H1 (cell line): ENCODE results near the gene TLR5. TPM values are rescaled to one million over a fixed set of nuclear protein-coding genes. Genes with fewer than 3 reads are reported as not detected.

Experiments used
- CTCF ChIA-PET: fragments of 300-600 bp; sonication (Branson Sonifier 250); formaldehyde crosslinking; loops from one replicate; lab custom pipeline; 2021; ENCODE audit not compliant: partially characterized antibody; lab: Charles Lee
- POLR2A ChIA-PET: fragments of 300-600 bp; sonication (Branson Sonifier 250); formaldehyde crosslinking; loops from one replicate; lab custom pipeline; 2021; ENCODE audit warnings: inconsistent platforms; ENCODE audit not compliant: partially characterized antibody; lab: Charles Lee
- DNase-seq, 2 experiments: peaks; one replicate each; pipeline versions ENCODE4 v3.0.0 to v3.0.0-alpha.2; 2010 to 2022; ENCODE audit warnings: low spot score in 2 of 2, low read depth in 1 of 2, mixed read lengths in 1 of 2
- FAIRE-seq: peaks from 2 replicates; lab custom pipeline; 2011; peaks lifted over from hg19 to GRCh38; lab: Jason Lieb, UNC
- H2AFZ ChIP-seq: 2 replicates; pipeline ENCODE4 v1.8.1; 2012; ENCODE audit warnings: low read length, inconsistent platforms
- H2AK5ac ChIP-seq: 2 replicates; pipeline ENCODE4 v1.6.1; 2013; ENCODE audit warnings: low read depth, low read length
- H2BK120ac ChIP-seq: replicated peaks from 2 replicates; pipeline ENCODE3; 2013; ENCODE audit warnings: low read depth, low read length, inconsistent platforms
- H2BK12ac ChIP-seq: 2 replicates; pipeline ENCODE4 v1.6.1; 2013; ENCODE audit warnings: low read depth, low read length
- H2BK15ac ChIP-seq: 2 replicates; pipeline ENCODE4 v1.6.1; 2013; ENCODE audit warnings: low read length
- H2BK20ac ChIP-seq: 2 replicates; pipeline ENCODE4 v1.6.1; 2013; ENCODE audit warnings: low read length
- H2BK5ac ChIP-seq: 2 replicates; pipeline ENCODE4 v1.6.1; 2013; ENCODE audit warnings: low read depth, low read length
- H3K14ac ChIP-seq: 2 replicates; pipeline ENCODE4 v1.6.1; 2013; ENCODE audit warnings: inconsistent platforms; ENCODE audit not compliant: insufficient read length
- H3K18ac ChIP-seq: 2 replicates; pipeline ENCODE4 v1.6.1; 2013; ENCODE audit warnings: low read length; ENCODE audit errors: extremely low read depth
- H3K23ac ChIP-seq: 2 replicates; pipeline ENCODE4 v1.6.1; 2013; ENCODE audit warnings: inconsistent platforms; ENCODE audit not compliant: insufficient read length
- H3K23me2 ChIP-seq: 2 replicates; pipeline ENCODE4 v1.6.1; 2013; ENCODE audit warnings: low read depth, low read length
- H3K27ac ChIP-seq: 2 replicates; pipeline ENCODE4 v1.6.1; 2011; ENCODE audit warnings: low read depth, low read length, inconsistent platforms
- H3K27me3 ChIP-seq, 4 experiments: replicated peaks in 1 of 4; 1 replicate in 1 of 4; 2 replicates in 3 of 4; pipeline versions ENCODE4 v1.6.1 to v1.8.1; 2011 to 2013; ENCODE audit warnings: low read length in 3 of 4, mild to moderate bottlenecking in 3 of 4, inconsistent platforms in 2 of 4, mixed read lengths in 2 of 4, moderate library complexity in 1 of 4; ENCODE audit not compliant: control insufficient read depth in 3 of 4, insufficient read depth in 3 of 4; ENCODE audit errors: extremely low read depth in 1 of 4
- H3K36me3 ChIP-seq, 4 experiments: 2 replicates each; pipeline versions ENCODE4 v1.6.1 to v1.8.1; 2011 to 2013; ENCODE audit warnings: mild to moderate bottlenecking in 4 of 4, low read length in 3 of 4, moderate library complexity in 2 of 4, control low read depth in 1 of 4, inconsistent platforms in 1 of 4; ENCODE audit not compliant: insufficient read depth in 4 of 4, control insufficient read depth in 2 of 4
- H3K4ac ChIP-seq: replicated peaks from 2 replicates; pipeline ENCODE3; 2013; ENCODE audit warnings: low read length, low read depth, mixed read lengths, inconsistent platforms; ENCODE audit not compliant: insufficient read length
- H3K4me1 ChIP-seq, 4 experiments: replicated peaks in 1 of 4; 1 replicate in 1 of 4; 2 replicates in 3 of 4; pipeline versions ENCODE4 v1.6.1 to v1.8.1; 2011 to 2013; ENCODE audit warnings: low read length in 3 of 4, inconsistent platforms in 2 of 4, mixed read lengths in 1 of 4; ENCODE audit not compliant: insufficient read depth in 4 of 4, control insufficient read depth in 3 of 4
- H3K4me2 ChIP-seq, 2 experiments: 2 replicates each; pipeline versions ENCODE4 v1.6.1 to v1.8.1; 2011 to 2013; ENCODE audit warnings: low read depth in 2 of 2, low read length in 2 of 2, control low read depth in 1 of 2, inconsistent platforms in 1 of 2, mild to moderate bottlenecking in 1 of 2; ENCODE audit not compliant: insufficient read depth in 1 of 2
- H3K4me3 ChIP-seq, 4 experiments: fragments of 200-600, 300-600 bp in 1 of 4; sonication (generic), shearing (Covaris generic), sonication (Bioruptor Twin) in 1 of 4; 2 replicates each; pipeline versions ENCODE4 v1.5.1 to v1.8.1; 2011 to 2016; ENCODE audit warnings: low read length in 4 of 4, low read depth in 3 of 4, control low read depth in 2 of 4, inconsistent platforms in 2 of 4, mild to moderate bottlenecking in 2 of 4, mixed read lengths in 1 of 4, moderate library complexity in 1 of 4; ENCODE audit not compliant: insufficient read depth in 2 of 4; ENCODE audit errors: extremely low read depth in 1 of 4
- H3K56ac ChIP-seq: replicated peaks from 2 replicates; pipeline ENCODE3; 2013; ENCODE audit warnings: low read depth, mild to moderate bottlenecking, mixed read lengths, low read length, inconsistent platforms; ENCODE audit not compliant: insufficient read length
- H3K79me1 ChIP-seq: 2 replicates; pipeline ENCODE4 v1.6.1; 2013; ENCODE audit warnings: low read depth, low read length, control low read depth
- H3K79me2 ChIP-seq, 2 experiments: 2 replicates each; pipeline versions ENCODE4 v1.6.1 to v1.8.1; 2012 to 2013; ENCODE audit warnings: low read length in 2 of 2, mild to moderate bottlenecking in 2 of 2, inconsistent platforms in 1 of 2; ENCODE audit not compliant: insufficient read depth in 2 of 2, control insufficient read depth in 1 of 2
- H3K9ac ChIP-seq, 4 experiments: replicated peaks in 1 of 4; 1 replicate in 1 of 4; 2 replicates in 3 of 4; pipeline versions ENCODE4 v1.6.1 to v1.8.1; 2011 to 2013; ENCODE audit warnings: low read depth in 3 of 4, low read length in 3 of 4, control low read depth in 2 of 4, mild to moderate bottlenecking in 2 of 4, moderate library complexity in 2 of 4, inconsistent platforms in 1 of 4; ENCODE audit errors: extremely low read depth in 1 of 4
- H3K9me3 ChIP-seq, 2 experiments: 2 replicates each; pipeline versions ENCODE4 v1.6.1 to v1.8.1; 2012 to 2013; ENCODE audit warnings: mild to moderate bottlenecking in 2 of 2, moderate library complexity in 2 of 2, control low read depth in 1 of 2, inconsistent platforms in 1 of 2, low read depth in 1 of 2, low read length in 1 of 2, mixed read lengths in 1 of 2; ENCODE audit not compliant: insufficient read depth in 2 of 2
- H4K20me1 ChIP-seq, 2 experiments: replicated peaks in 1 of 2; 2 replicates each; pipeline versions ENCODE3 to v1.8.1; 2011 to 2013; ENCODE audit warnings: inconsistent platforms in 2 of 2, low read length in 2 of 2, mild to moderate bottlenecking in 1 of 2; ENCODE audit not compliant: insufficient read depth in 2 of 2, control insufficient read depth in 1 of 2
- H4K5ac ChIP-seq: 2 replicates; pipeline ENCODE4 v1.6.1; 2013; ENCODE audit warnings: low read length, low read depth, mixed read lengths, inconsistent platforms; ENCODE audit not compliant: insufficient read length
- H4K8ac ChIP-seq: 2 replicates; pipeline ENCODE4 v1.8.0; 2013; ENCODE audit warnings: mild to moderate bottlenecking, moderate library complexity, low read length, inconsistent platforms; ENCODE audit not compliant: insufficient read depth; ENCODE audit errors: extremely low read depth
- H4K91ac ChIP-seq: replicated peaks from 2 replicates; pipeline ENCODE3; 2013; ENCODE audit warnings: low read length, mixed read lengths, inconsistent platforms; ENCODE audit not compliant: insufficient read length
- CEBPB ChIP-seq: IDR thresholded peaks from 2 replicates; pipeline ENCODE4 v1.6.1; 2012; ENCODE audit warnings: low read depth, low read length
- WGBS, 2 experiments: shearing (Covaris generic) in 1 of 2; methylation state at CpG; one replicate each; pipeline versions ENCODE4 v1.1.6 to v1.1.7; 2013 to 2015; ENCODE audit warnings: low lambda C conversion rate in 2 of 2, mixed read lengths in 2 of 2, inconsistent platforms in 1 of 2, low coverage in 1 of 2, missing lambda C conversion rate in 1 of 2; ENCODE audit not compliant: insufficient replicate concordance in 2 of 2, insufficient coverage in 1 of 2, insufficient read length in 1 of 2; ENCODE audit errors: extremely low coverage in 1 of 2, missing lambda C conversion rate in 1 of 2; 5-methylcytosine and 5-hydroxymethylcytosine counted together
- polyA plus RNA-seq, 7 experiments: library from polyadenylated mRNA; depleted of rRNA in 3 of 7; stranded (reverse) in 5 of 7; unstranded in 2 of 7; fragments of >200 nt in 5 of 7; fragments of 200-250 nt in 2 of 7; gene quantifications; 1 replicate in 5 of 7; 2 replicates in 1 of 7; 4 replicates in 1 of 7; pipeline versions ENCODE4 v1.2.1 to v1.2.3, GENCODE V29; 2011 to 2013; ENCODE audit warnings: missing spikeins in 2 of 7, mixed read lengths in 2 of 7
- total RNA-seq: library from RNA; stranded (reverse); fragmentation: NEBNext Ultra II Directional; extraction: Animal tissue kit (Norgen Biotek cat#: 25700); gene quantifications from 2 replicates; pipeline ENCODE4 v1.2.1, GENCODE V29; 2021
- TF ChIP-seq, protein P1 (sequence below), 3 experiments: IDR thresholded peaks; 1 replicate in 2 of 3; 2 replicates in 1 of 3; pipeline versions ENCODE4 v1.5.1 to v1.6.1; 2011; ENCODE audit warnings: low read length in 3 of 3, mild to moderate bottlenecking in 3 of 3, inconsistent platforms in 2 of 3, low read depth in 1 of 3, moderate library complexity in 1 of 3; ENCODE audit not compliant: insufficient read depth in 1 of 3; ENCODE audit errors: control extremely low read depth in 1 of 3

TLR5 gene
- total and polyA plus RNA-seq, 2 of the 8 experiments (the other 6 are each of a cell fraction or from before 2014, with no cell fraction given): 0.35 to 0.74 TPM

GRCh38 chr1:223137455-223138085 lies 5.5 kb downstream of the TLR5 start:
- POLR2A ChIA-PET: interaction anchor here (2.9 kb wide), 1 partner anchor 107 kb away, joined by 8 read pairs; no protein-coding TSS in a partner anchor
- H3K9ac ChIP-seq: no peak overlapping the region
- CTCF ChIA-PET: interaction anchor here (0.5 to 5.8 kb wide), 16 partner anchors 13 to 703 kb away, joined by 3 to 60 read pairs (median 4); no protein-coding TSS in a partner anchor
- no peaks in the 10 kb centered on the region for H4K20me1 ChIP-seq
- H3K36me3 ChIP-seq: no peaks in the 10 kb centered on the region
- H3K14ac ChIP-seq: no peak overlapping the region
- H2BK20ac ChIP-seq: no peak overlapping the region
- H3K18ac ChIP-seq: no peak overlapping the region
- H3K4me1 ChIP-seq: peaks cover 13 to 25% (median 17%) of the 10 kb centered on the region in 4 experiments
- 87% methylated on average over 2 of the region's 2 CpGs; no CpG with 5 or more reads in 1 of the 2 experiments for WGBS, 2 experiments
- H2AFZ ChIP-seq: no peak overlapping the region
- no peak overlapping the region for H3K4ac ChIP-seq
- no peak overlapping the region for H2BK15ac ChIP-seq
- no peak for DNase-seq
- H3K4me2 ChIP-seq: no peak overlapping the region
- H2BK120ac ChIP-seq: no peak overlapping the region
- no peak overlapping the region for H3K4me3 ChIP-seq
- FAIRE-seq: no peak
- H4K5ac ChIP-seq: no peak overlapping the region
- no peaks in the 10 kb centered on the region for H3K79me2 ChIP-seq
- no peak overlapping the region for H2AK5ac ChIP-seq
- H3K9me3 ChIP-seq: no peaks in the 10 kb centered on the region
- TF ChIP-seq, protein P1, sequence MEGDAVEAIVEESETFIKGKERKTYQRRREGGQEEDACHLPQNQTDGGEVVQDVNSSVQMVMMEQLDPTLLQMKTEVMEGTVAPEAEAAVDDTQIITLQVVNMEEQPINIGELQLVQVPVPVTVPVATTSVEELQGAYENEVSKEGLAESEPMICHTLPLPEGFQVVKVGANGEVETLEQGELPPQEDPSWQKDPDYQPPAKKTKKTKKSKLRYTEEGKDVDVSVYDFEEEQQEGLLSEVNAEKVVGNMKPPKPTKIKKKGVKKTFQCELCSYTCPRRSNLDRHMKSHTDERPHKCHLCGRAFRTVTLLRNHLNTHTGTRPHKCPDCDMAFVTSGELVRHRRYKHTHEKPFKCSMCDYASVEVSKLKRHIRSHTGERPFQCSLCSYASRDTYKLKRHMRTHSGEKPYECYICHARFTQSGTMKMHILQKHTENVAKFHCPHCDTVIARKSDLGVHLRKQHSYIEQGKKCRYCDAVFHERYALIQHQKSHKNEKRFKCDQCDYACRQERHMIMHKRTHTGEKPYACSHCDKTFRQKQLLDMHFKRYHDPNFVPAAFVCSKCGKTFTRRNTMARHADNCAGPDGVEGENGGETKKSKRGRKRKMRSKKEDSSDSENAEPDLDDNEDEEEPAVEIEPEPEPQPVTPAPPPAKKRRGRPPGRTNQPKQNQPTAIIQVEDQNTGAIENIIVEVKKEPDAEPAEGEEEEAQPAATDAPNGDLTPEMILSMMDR (IDR thresholded peaks at IDR 0.05; ENCODE audit: control extremely low read depth in 1 of 3, insufficient read depth in 1 of 3, low read depth in 1 of 3, low read length in 3 of 3): no peak
- peak; percentile 20; the same call in 1 of the 2 replicates for TF ChIP-seq CEBPB
- H3K27me3 ChIP-seq: peaks cover 0 to 5% (median 3%) of the 10 kb centered on the region in 4 experiments; a peak in 6 of 7 replicates
- H3K23me2 ChIP-seq: no peaks in the 10 kb centered on the region
- no peak overlapping the region for H4K91ac ChIP-seq
- H4K8ac ChIP-seq: no peak overlapping the region
- no peak overlapping the region for H2BK12ac ChIP-seq
- no peak overlapping the region for H3K56ac ChIP-seq
- H2BK5ac ChIP-seq: no peak overlapping the region
- H3K79me1 ChIP-seq: no peaks in the 10 kb centered on the region
- H3K23ac ChIP-seq: no peak overlapping the region
- no peak overlapping the region for H3K27ac ChIP-seq
